ENCODE data around the gene MACROH2A1. TPM values are rescaled to one million over a fixed set of nuclear protein-coding genes. Genes with fewer than 3 reads are reported as not detected.
A peak's percentile ranks its signal among the peaks of the same experiment; 100 is the strongest.
"Not testable (repeated sequence)": the region's sequence is repeated elsewhere in the genome, so short reads cannot be mapped to it uniquely, and the experiment has no call there.

The MACROH2A1 gene
- total and polyA plus RNA-seq, 4 donors = 135 to 191 (median 179) TPM

DNA sequence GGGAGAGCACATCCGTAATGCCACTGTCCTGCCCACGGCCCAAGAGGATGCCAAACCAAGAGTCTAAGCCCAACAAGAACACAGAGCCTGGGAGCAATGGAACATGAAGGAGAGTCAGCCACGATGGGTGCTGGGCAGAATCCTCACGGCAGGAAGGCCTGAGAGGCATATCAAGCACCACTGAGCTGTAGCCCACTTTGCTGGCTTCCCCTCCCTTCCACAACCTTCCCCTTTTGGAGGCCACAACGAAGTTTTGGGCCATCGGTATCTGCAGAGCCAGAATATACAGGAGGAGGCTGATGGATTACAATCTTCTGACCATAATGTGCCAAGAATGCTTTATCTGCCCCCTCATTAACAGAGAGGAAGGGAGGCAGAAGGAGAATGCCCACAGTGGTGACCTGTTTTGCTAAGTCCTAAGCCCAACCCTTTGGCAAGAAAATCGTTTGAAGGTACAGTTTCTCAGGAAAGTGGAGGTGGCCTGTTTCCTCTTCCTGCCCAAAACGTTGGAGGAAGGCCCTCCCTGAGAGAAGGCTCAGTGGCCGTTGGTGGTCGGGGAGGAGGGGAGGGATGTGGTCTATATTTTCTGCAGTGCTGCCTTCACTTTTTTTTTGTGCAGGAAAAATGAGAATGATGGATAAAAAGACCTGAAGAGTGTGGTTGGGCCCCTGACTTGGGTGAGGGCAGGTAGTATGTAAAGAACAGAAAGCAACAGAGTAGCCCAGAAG lies 26.2 kb downstream of the MACROH2A1 start:
- Histone ChIP-seq H3K4me3 (ENCODE audit: low read depth, low read length) (no peak overlapping the region), H3K9me3 (ENCODE audit: control insufficient read depth, insufficient read depth, low read length) (no peaks in the 10 kb centered on the region), H3K4me1 (ENCODE audit: control insufficient read depth, insufficient read depth, low read length) (peaks cover 7% of the 10 kb centered on the region), H3K27me3 (ENCODE audit: control insufficient read depth, insufficient read depth, low read length) (no peaks in the 10 kb centered on the region), H3K27ac (ENCODE audit: low read depth, low read length) (no peak overlapping the region), H3K36me3 (ENCODE audit: control insufficient read depth, insufficient read depth, low read length) (peaks cover 40% of the 10 kb centered on the region)
- DNase-seq (ENCODE audit: low read depth in 4 of 6, low spot score in 6 of 6) = no peak
- 87% methylated on average over 8 of the region's 10 CpGs for WGBS (ENCODE audit: insufficient coverage)

DNA sequence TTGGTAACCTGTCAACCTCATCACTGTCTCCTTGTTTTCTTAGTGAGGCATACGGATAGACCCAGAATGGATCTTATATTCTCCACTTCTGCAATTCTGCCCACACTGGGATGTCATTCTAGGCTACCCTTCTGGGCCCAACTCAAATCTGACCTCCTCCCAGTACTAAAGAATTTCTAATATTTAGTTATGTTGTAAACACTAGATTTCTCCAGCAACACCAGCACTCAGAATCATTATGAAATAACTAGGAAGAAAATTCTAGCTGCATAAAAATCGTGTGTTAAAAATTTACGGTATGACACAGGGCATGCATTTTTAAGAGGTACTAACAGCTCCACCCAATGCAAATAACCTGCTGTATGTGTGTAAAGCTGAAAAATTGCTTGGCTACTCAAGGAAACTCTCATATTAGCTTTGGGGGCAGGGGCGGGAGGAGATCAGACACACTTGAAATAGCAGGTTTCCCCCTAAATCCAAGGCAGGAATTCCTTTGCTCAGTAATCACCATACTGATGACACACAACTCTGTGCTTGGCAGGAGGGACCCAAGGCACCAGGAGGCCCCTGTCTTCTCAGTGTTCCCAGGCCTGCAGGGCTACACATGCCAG lies 27.3 kb downstream of the MACROH2A1 start:
- no peaks in the 10 kb centered on the region for H3K9me3 ChIP-seq (ENCODE audit: control insufficient read depth, insufficient read depth, low read length)
- H3K36me3 ChIP-seq (ENCODE audit: control insufficient read depth, insufficient read depth, low read length) = peaks cover 39% of the 10 kb centered on the region
- WGBS (ENCODE audit: insufficient coverage) = 100% methylated on average over 1 of the region's 4 CpGs
- peaks cover 7% of the 10 kb centered on the region for H3K4me1 ChIP-seq (ENCODE audit: control insufficient read depth, insufficient read depth, low read length)
- no peak overlapping the region for H3K27ac ChIP-seq (ENCODE audit: low read depth, low read length)
- no peaks in the 10 kb centered on the region for H3K27me3 ChIP-seq (ENCODE audit: control insufficient read depth, insufficient read depth, low read length)
- no peak overlapping the region for H3K4me3 ChIP-seq (ENCODE audit: low read depth, low read length)
- DNase-seq (ENCODE audit: low read depth in 4 of 6, low spot score in 6 of 6) = no peak

DNA sequence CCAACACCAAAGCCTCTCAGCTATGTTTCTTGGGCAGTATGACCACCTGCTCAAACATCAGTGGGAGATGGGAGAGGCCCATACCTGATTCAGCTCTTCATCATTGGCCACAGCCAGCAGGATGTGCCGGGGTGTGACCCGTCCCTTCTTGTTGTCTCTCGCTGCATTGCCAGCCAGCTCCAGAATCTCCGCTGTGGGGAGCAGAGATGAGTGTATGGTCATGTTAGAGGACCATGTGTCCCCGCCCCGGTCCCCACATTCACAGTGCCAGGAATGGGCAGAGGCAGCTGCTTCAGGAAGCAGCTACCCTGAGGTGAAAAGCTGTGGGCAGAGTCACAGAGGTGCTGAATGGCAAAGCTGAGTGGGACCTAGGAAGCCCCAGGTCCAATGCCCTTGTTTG lies 29.1 kb downstream of the MACROH2A1 start:
- Histone ChIP-seq H3K9me3 (ENCODE audit: control insufficient read depth, insufficient read depth, low read length) (no peaks in the 10 kb centered on the region), H3K27me3 (ENCODE audit: control insufficient read depth, insufficient read depth, low read length) (no peaks in the 10 kb centered on the region), H3K4me3 (ENCODE audit: low read depth, low read length) (no peak overlapping the region), H3K36me3 (ENCODE audit: control insufficient read depth, insufficient read depth, low read length) (peaks cover 35% of the 10 kb centered on the region), H3K27ac (ENCODE audit: low read depth, low read length) (no peak overlapping the region), H3K4me1 (ENCODE audit: control insufficient read depth, insufficient read depth, low read length) (peaks cover 7% of the 10 kb centered on the region)
- 98% methylated on average over 6 of the region's 6 CpGs for WGBS (ENCODE audit: insufficient coverage)
- no peak for DNase-seq (ENCODE audit: low read depth in 4 of 6, low spot score in 6 of 6)

DNA sequence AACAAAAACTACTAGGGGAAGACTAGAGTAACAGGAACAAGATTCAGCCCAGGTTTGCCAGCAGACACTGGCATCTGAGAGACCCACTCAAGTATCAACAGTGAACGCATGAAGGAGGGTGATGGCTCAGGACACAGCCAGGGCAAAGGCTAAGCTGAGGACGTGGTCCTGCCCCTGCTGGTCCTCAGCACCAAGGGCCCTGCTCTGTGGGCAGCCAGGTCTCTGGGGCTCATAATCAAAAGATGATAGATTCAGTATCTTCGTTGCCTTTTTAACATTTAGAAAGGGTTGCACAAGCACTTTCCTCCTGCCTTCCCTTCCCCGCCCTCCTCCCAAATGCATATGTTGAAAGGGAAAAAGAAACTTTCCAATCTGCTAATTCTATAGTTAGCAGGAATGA lies 31.5 kb downstream of the MACROH2A1 start:
- peaks cover 29% of the 10 kb centered on the region for H3K36me3 ChIP-seq (ENCODE audit: control insufficient read depth, insufficient read depth, low read length)
- H3K9me3 ChIP-seq (ENCODE audit: control insufficient read depth, insufficient read depth, low read length) = no peaks in the 10 kb centered on the region
- H3K27ac ChIP-seq (ENCODE audit: low read depth, low read length) = no peak overlapping the region
- no peaks in the 10 kb centered on the region for H3K4me1 ChIP-seq (ENCODE audit: control insufficient read depth, insufficient read depth, low read length)
- 100% methylated on average over 2 of the region's 4 CpGs for WGBS (ENCODE audit: insufficient coverage)
- H3K4me3 ChIP-seq (ENCODE audit: low read depth, low read length) = no peak overlapping the region
- DNase-seq (ENCODE audit: low read depth in 4 of 6, low spot score in 6 of 6) = no peak
- H3K27me3 ChIP-seq (ENCODE audit: control insufficient read depth, insufficient read depth, low read length) = no peaks in the 10 kb centered on the region

DNA sequence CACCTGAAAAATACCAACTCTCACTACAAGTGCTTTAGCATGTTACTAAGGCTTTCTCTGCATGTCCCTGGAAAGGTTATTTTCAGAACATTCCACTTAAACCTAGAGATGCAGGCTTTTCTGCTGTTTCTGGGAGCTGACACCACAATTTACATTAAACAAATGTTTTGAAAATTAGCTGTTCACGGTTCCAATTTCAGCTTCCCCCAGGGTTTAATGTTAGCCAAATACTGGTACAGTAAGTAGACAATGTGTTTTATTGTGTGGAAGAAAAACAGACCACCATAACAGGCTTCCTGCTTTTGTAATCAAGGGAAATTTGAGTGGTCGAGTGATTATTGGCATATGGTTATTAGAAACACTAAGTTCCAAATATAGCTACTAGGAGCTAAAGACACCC lies 32.0 kb downstream of the MACROH2A1 start:
- Histone ChIP-seq H3K4me1 (ENCODE audit: control insufficient read depth, insufficient read depth, low read length) (no peaks in the 10 kb centered on the region), H3K27ac (ENCODE audit: low read depth, low read length) (no peak overlapping the region), H3K27me3 (ENCODE audit: control insufficient read depth, insufficient read depth, low read length) (no peaks in the 10 kb centered on the region), H3K4me3 (ENCODE audit: low read depth, low read length) (no peak overlapping the region), H3K36me3 (ENCODE audit: control insufficient read depth, insufficient read depth, low read length) (peaks cover 27% of the 10 kb centered on the region), H3K9me3 (ENCODE audit: control insufficient read depth, insufficient read depth, low read length) (no peaks in the 10 kb centered on the region)
- DNase-seq (ENCODE audit: low read depth in 4 of 6, low spot score in 6 of 6) = peak in 1 of 6 donors; percentile 24
- WGBS (ENCODE audit: insufficient coverage) = no CpG with 5 or more reads among the region's 2 CpGs

DNA sequence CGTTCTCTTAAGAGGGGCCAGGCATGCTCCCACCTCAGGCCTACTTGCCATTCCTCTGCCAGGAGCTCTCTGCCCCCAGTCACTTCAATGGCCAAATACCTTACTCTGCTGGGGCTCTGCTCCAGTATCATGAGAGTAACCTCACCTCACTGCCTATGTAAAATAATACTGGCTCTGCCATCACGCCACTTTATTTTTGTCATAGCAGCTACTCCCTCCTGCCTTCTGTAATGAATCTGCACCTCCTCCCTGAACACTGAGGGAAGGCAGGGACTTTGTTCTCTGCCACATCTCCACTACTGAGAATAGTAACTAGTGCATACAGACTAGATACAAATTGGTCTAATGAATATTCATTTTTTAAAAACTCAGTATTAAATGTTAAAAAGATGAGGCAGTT lies 33.8 kb downstream of the MACROH2A1 start:
- no peaks in the 10 kb centered on the region for H3K9me3 ChIP-seq (ENCODE audit: control insufficient read depth, insufficient read depth, low read length)
- H3K27ac ChIP-seq (ENCODE audit: low read depth, low read length) = no peak overlapping the region
- peaks cover 30% of the 10 kb centered on the region for H3K36me3 ChIP-seq (ENCODE audit: control insufficient read depth, insufficient read depth, low read length)
- no peak for DNase-seq (ENCODE audit: low read depth in 4 of 6, low spot score in 6 of 6)
- H3K27me3 ChIP-seq (ENCODE audit: control insufficient read depth, insufficient read depth, low read length) = no peaks in the 10 kb centered on the region
- WGBS (ENCODE audit: insufficient coverage) = 95% methylated on average over 2 of the region's 2 CpGs
- H3K4me1 ChIP-seq (ENCODE audit: control insufficient read depth, insufficient read depth, low read length) = no peaks in the 10 kb centered on the region
- H3K4me3 ChIP-seq (ENCODE audit: low read depth, low read length) = no peak overlapping the region

DNA sequence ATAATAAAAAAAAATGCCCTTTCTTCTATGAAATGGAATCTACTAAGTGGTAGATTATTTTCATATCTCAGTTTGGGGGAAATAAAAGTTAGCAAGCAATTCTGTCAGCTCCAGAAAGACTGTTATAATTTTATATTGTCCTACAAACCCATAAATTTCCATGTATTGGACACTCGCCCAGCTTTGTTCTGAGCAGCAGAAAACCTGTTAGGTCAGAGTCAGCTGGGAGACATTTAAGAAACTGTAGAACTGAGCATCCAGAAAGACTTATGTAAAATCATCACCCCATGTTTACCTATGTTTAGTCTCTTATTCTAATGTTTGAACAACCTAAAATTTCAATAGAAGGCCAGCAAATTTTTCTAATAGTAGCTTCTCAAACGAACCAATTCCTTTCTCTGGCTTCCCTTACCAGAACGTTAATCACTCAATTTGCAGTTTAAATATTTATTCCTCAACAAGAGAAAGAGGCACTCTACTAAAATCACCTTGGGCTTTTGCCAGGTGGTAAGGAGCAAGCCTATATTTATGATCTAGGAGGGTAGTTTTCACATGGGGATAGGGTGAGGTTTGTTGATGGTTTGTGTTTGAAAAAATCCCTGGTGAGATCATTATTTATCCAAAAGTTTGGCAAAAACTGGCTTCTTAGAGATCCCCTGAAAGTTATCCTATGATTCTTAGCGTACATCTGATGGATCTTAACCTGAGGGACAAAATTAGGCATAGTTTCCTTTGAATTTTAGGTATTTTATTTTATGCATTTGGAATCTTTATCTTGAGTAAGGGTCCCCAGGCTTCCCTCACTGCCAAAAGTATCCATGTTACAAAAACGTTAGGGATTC lies 34.4 kb downstream of the MACROH2A1 start:
- Histone ChIP-seq H3K27me3 (ENCODE audit: control insufficient read depth, insufficient read depth, low read length) (no peaks in the 10 kb centered on the region), H3K4me1 (ENCODE audit: control insufficient read depth, insufficient read depth, low read length) (no peaks in the 10 kb centered on the region), H3K9me3 (ENCODE audit: control insufficient read depth, insufficient read depth, low read length) (no peaks in the 10 kb centered on the region), H3K27ac (ENCODE audit: low read depth, low read length) (no peak overlapping the region), H3K4me3 (ENCODE audit: low read depth, low read length) (no peak overlapping the region), H3K36me3 (ENCODE audit: control insufficient read depth, insufficient read depth, low read length) (peaks cover 29% of the 10 kb centered on the region)
- peak in 1 of 6 donors; percentile 22 for DNase-seq (ENCODE audit: low read depth in 4 of 6, low spot score in 6 of 6)
- WGBS (ENCODE audit: insufficient coverage) = 68% methylated on average over 2 of the region's 5 CpGs

DNA sequence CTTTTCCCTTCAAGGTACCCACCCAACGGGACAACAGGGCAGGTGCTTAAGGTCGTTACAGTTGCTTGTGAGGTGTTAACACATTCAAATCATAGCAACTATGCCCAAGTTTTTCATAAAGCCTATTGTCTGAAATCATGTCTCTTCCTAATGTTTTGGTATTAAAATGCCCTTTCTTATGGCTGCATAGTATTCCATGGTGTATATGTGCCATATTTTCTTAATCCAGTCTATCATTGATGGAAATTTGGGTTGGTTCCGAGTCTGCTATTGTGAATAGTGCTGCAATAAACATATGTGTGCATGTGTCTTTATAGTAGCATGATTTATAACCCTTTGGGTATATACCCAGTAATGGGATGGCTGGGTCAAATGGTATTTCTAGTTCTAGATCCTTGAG lies 35.7 kb downstream of the MACROH2A1 start:
- H3K4me3 ChIP-seq (ENCODE audit: low read depth, low read length); H3K27me3 ChIP-seq (ENCODE audit: control insufficient read depth, insufficient read depth, low read length); H3K4me1 ChIP-seq (ENCODE audit: control insufficient read depth, insufficient read depth, low read length); H3K27ac ChIP-seq (ENCODE audit: low read depth, low read length); H3K9me3 ChIP-seq (ENCODE audit: control insufficient read depth, insufficient read depth, low read length); DNase-seq (ENCODE audit: low read depth in 4 of 6, low spot score in 6 of 6): not testable (repeated sequence)
- peaks cover 16% of the 10 kb centered on the region for H3K36me3 ChIP-seq (ENCODE audit: control insufficient read depth, insufficient read depth, low read length)
- WGBS (ENCODE audit: insufficient coverage) = no CpG with 5 or more reads among the region's 3 CpGs

DNA sequence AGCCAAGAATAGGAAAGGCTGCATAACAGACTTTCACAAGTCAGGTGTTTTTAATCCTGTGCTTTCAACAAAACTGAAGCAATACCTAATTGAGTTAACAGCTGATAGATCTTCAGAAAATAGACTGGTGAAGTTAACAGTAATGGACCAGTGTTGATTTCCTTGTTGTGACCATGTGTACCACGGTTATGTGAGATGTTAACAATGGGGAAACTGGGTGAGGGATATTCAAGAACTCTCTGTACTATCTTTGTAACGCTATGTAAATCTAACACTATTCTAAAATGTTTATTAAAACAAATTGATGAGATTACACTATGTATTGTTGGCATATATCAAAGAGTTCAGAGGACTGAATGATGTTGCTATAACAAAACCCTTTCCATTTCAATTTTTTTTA lies 36.9 kb downstream of the MACROH2A1 start:
- Histone ChIP-seq H3K36me3 (ENCODE audit: control insufficient read depth, insufficient read depth, low read length) (peaks cover 8% of the 10 kb centered on the region), H3K4me1 (ENCODE audit: control insufficient read depth, insufficient read depth, low read length) (no peaks in the 10 kb centered on the region), H3K27ac (ENCODE audit: low read depth, low read length) (no peak overlapping the region), H3K27me3 (ENCODE audit: control insufficient read depth, insufficient read depth, low read length) (no peaks in the 10 kb centered on the region), H3K9me3 (ENCODE audit: control insufficient read depth, insufficient read depth, low read length) (no peaks in the 10 kb centered on the region), H3K4me3 (ENCODE audit: low read depth, low read length) (no peak overlapping the region)
- WGBS (ENCODE audit: insufficient coverage) = no CpG with 5 or more reads among the region's 2 CpGs
- DNase-seq (ENCODE audit: low read depth in 4 of 6, low spot score in 6 of 6) = no peak
